GM12873 (cell line): Measurements from ENCODE around the gene SF1.

ENCODE experiments used
- CTCF ChIP-seq: IDR thresholded peaks from 2 replicates; pipeline ENCODE4 v1.5.1; 2012; ENCODE audit warnings: low read depth, mild to moderate bottlenecking, moderate library complexity, low read length, control low read depth; ENCODE audit not compliant: insufficient read depth; ENCODE audit errors: missing control alignments

Gene SF1

GRCh38 chr11:64715756-64716472, 62.4 kb downstream of the SF1 start:
- no peak for TF ChIP-seq CTCF

GRCh38 chr11:64715110-64715509, 63.2 kb downstream of the SF1 start:
- no peak for TF ChIP-seq CTCF

GRCh38 chr11:64714666-64715065, 63.7 kb downstream of the SF1 start:
- no peak for TF ChIP-seq CTCF
